KG1 (cell line): Measurements from ENCODE around the gene BCAR3.
A peak's percentile ranks its signal among the peaks of the same experiment; 100 is the strongest.

ENCODE experiments used
- DNase-seq: peaks from one replicate; lab custom pipeline; 2025; lab: John Stamatoyannopoulos, UW

Gene BCAR3

GRCh38 chr1:93638307-93638847 is 43.3 kb downstream of the BCAR3 start:
- no peak for DNase-seq

DNA sequence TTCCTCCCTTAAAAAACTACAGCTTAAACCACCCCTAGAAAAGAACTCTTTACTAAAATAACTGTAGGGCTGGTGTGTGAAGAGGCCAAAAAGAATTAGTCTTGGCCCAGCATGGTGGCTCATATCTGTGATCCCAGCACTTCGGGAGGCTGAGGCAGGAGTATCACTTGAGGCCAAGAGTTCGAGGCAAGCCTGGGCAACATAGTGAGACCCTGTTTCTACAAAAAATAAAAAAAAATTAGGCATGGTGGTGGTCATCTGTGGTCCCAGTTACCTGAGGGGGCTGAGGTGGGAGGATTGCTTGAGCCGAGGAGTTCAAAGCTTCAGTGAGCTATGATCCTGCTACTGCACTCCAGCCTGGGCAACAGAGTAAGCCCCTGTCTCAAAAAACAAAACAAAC is 44.9 kb downstream of the BCAR3 start:
- no peak for DNase-seq

DNA sequence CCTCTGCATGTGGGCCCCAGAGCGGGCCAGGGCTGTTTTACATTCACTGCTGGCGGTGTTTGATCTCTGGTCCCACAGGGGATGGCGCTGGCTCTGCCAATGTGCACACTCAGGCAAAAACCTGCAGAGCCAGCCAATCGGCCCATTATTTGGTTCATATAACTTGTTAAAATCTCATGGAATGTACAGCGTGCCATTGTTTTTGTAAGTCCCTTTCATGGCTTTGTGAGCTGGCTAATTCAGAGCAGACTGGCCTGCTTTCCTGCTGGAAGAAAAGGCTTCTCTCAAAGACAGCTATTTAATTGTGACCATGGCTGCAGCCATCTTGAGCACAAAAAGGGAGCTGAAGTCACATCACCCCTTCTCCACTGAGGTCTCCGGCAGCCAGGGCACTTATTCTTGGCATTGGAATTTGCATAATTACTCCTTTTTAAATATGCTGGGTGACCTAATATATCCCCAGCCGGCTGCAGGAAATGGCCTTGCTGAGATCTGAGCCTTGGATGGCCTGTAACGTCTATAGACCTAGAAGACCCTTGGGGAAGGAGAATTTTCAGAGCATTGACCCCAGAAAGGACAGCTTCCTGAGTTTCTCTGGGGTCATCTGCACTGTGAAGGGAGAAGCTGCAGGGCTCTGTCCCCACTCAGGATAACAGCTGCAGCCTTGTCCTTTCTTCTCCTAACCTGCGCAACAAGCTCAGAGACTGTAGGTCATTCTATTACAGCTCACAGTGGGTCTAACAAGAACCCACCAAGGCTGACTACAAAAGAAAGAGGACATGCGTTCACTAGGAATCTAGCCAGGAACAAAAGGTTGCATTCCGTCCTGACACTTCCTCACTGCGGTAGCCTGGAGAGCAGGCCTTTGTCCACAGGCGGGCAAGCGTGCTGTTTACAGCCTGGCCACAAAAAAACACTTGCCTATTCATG is 45.8 kb downstream of the BCAR3 start:
- DNase-seq: no peak

DNA sequence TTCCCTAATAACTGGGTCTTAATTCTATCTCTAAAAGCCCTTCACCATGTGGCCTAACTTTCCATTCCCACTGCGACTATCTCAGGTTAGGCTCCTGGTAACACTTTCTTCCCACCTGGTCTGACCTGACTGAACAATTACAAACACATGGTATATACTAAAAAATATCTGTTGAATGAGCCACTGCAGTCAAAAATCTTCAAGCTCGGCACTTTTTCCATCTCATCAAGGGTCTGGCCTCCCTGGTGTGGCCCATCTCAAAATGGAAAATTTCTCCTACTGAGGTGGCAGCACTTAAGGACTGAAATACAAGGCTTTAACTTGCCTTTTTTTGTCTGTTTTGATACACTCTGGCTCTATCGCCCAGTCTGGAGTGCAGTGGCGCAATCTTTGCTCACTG is 48.3 kb downstream of the BCAR3 start:
- no peak for DNase-seq

- no peak for DNase-seq
Observed at GRCh38 chr1:93631626-93632365, 49.8 kb downstream of the BCAR3 start.

GRCh38 chr1:93630168-93630567 is 51.5 kb downstream of the BCAR3 start:
- DNase-seq: no peak

DNA sequence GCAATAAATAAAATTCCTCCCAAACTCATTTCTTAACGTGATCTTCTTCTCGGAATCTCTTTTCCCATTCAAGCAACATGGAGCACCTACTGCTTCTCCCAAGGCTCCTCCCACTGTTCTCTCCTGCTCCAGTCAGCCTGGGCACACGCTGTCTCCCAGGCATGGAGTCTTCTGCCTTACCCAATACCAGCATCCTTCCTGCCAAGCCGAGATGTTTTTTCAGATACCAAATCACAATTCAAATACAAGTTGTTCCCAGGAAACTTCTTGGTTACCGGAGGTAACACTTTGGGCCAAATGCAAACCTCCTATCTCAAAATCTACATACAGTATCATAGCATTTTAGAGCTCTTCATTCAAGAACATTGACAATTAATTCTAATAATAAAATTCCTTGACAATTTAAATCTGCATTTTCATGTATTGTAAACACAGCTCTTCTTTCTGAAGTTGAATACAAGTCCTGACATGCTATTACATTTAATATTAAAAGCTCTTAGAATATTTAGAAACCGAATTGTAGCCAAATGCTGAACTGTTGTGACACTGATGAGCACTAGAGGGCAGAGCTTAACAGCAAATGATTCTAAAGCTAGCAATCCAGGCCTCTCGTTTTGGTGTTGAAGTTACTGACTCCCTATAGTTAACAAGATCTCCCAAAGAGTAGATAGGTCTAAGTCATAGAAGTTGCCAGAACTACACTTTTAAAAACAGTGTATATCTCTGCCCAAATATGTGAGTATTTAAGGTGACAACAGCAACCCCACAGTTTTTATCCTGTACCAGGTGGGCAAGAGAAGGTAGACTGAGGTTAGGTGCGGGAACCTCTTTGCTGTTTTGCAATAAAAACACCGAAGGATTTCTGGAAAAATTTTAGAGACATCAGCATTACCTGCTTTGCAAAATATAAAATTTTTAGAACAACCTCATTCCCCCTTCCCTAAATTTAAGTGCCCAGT is 52.3 kb downstream of the BCAR3 start:
- DNase-seq: peak; percentile 71

DNA sequence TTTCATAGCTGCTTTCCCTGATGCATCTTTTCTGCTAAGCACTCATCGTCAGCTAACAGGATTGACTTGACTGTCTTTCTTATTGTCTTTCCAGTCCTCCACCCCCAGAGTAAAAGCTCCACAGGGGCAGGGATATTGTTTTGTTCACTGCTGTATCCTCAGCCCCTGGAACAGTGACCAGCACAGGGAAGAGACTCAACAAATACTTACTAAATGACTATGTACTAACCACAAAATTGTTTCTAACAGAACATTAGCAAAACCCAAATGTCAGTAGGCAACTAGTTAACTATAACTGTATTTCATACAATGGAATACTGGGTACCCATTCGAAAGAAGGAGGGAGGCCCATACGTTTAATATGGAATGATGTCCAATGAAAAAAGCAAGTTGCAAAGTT is 53.0 kb downstream of the BCAR3 start:
- DNase-seq: no peak

DNA sequence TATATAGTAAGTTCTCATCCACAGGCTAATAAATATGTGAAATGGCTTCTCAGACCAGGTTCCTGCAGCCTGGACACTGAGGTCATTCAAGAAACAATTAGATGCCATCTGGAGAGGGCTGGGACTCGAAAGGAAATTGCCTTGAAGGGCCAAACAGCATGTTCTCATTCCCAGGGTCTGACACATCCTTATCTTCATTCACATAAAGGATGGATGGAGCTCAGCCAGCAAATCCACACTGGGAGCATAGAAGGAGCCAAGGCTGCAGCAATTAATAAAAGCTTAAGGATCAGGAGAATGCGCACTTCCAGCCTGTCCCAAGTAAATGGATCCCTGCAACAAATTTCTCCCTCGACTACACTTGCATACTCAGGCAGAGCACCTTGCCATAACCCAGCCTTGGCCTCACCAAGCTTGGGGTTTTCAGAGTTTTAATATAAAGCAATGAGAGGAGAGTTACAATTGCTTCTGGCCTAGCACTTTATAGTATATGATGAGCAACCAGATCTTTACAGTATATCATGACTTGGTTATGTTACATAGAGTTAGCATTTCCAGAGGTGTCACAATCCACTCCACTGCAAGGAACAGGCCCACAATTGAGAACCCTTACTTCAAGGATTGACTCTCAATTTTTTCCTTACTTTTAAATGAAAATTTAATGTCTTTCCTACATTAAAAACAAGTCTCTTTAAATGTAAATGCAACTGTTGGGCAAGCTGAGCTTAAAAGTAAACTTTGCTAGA is 55.9 kb downstream of the BCAR3 start:
- DNase-seq: no peak

DNA sequence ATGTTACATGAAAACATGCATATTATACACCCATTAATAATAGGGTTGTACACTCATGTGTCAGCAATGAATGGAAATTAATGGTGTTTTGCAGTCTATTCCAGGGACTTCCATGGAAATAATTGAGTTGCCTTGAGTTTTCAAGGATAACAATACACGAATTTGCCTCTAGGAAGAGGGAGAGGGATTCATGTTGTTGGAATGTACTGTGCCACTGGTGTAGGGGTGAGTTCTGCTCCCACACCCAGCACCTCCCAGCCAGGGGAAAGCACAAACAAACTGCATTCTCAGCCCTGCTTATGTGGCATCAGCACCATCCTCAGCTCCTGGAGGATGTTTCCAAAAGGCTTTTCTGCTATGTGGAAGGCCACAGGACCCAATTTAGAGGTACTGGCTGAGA is 57.8 kb downstream of the BCAR3 start:
- no peak for DNase-seq

DNA sequence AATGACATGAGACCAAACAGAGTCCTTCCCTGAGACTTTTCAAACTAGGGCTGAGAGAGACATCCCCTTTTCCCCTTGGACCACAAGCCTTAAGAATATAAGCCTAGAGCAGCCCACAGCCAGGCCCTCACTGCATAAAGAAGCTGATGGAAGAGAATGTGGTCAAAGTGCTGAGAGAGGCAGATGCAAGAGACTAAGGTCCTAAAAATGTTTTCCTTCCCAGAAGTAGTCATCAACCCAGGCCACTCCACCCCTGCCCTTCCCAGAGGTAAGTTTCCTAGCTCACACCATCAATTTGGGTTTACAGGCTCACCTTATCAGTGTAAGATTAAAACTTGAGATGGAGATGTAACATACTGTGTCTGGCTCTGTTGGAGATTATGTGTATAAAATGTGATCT is 58.2 kb downstream of the BCAR3 start:
- no peak for DNase-seq

GRCh38 chr1:93621246-93621645 is 60.4 kb downstream of the BCAR3 start:
- DNase-seq: no peak

- DNase-seq: no peak
Observed at GRCh38 chr1:93620841-93621210, 60.8 kb downstream of the BCAR3 start.

DNA sequence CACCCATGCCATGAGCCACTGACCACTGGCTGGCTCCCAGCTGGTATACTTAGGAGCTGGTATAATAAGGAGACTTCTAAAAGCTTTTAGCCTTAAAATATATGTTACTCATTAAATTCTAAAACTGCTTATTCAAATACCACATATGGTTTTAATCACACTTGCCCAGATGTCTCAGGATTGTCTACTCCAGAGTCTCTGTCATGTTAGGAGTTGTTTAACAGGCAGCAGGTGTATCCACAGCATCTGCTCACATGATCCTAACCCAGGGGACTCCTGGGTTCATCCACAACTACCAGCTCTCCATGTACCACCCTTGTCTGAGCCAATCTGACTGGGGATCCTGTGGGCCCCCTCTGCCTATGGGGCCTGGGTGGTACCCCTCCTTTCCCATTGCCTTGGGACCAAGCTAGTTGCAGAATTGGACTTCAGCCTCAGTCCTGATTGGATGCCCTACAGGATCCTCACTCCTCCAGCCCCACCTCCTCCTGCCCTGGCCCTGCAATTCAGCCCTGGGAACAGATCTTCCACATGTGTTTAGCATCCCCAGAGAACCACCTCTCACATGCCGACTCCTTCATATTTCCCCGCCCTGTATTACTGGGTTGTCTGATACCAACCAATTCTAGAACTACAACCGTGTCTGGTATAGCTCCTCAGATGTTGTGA is 61.3 kb downstream of the BCAR3 start:
- DNase-seq: no peak

- DNase-seq: no peak
Observed at GRCh38 chr1:93619507-93620171, 62.0 kb downstream of the BCAR3 start.

- no peak for DNase-seq
Observed at GRCh38 chr1:93617670-93618499, 63.8 kb downstream of the BCAR3 start.

DNA sequence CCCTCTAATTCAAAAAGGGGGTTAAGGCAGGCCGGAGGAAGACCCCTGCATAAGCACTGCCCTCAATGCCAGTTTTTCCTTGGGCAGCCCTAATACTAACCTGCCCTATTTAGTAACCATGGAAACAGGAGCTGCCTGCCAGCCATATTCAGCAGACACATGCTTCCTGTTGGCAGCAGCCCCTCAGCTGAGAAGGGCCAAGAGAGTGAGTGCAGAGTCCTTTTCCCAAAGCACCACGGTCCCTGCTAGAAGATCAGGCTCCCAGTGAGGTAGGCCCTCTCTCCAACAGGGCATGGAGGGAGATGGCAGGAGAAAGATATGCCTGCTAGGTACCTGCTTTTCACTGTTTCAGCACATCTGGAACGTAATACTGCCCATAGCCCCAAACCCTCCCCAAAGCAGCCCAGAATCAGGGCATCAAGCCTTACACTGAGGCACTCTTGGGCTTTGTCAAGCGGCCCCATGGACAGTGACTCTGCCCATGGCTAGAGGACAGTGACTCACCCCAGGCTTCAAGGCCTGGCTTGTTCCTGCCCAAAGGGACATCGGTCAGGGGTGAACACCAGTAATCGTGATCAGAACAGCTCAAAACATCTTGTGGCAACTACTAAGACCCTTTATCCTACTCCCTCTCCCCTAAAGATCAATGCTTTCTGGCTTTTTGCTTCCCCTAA is 64.5 kb downstream of the BCAR3 start:
- DNase-seq: no peak

DNA sequence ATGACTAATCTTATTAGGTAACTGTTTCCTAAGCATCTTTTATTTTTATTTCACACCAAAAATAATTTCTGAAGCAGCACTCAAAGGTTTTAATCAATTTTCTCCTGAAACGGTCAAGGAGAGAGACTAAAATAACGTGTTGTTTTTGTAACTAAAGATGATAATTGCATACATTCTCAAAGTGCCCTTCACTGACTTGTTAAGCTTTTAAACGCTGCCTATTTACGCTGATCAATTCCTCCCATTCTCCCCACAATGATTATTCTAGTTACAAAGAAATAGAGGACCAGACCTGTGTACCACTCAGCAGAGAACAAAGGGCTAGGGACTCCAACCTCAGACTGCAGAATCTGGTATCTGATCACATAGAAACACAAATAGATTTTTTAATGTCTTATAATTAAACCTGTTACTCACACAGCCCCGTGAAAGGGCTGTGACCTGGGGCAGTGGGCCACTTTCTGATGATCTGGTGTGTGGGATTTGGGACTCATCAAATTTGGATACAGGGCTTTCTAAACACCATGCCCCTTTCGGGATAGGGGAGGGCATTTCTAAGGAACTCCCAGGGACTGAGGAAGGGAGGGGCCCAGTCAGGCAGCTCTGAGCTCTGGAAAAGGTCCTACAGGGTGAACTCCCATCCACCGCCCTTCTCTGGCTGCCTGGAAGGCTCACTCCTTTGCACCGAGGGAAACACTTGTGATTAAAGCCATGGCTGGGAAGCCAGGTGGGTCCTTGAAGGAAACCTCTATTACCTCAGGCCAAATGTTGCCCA is 65.2 kb downstream of the BCAR3 start:
- no peak for DNase-seq
